ENCODE results near the gene ARCN1.
"Not testable (repeated sequence)": the region's sequence is repeated elsewhere in the genome, so short reads cannot be mapped to it uniquely, and the experiment has no call there.

ARCN1 gene

DNA sequence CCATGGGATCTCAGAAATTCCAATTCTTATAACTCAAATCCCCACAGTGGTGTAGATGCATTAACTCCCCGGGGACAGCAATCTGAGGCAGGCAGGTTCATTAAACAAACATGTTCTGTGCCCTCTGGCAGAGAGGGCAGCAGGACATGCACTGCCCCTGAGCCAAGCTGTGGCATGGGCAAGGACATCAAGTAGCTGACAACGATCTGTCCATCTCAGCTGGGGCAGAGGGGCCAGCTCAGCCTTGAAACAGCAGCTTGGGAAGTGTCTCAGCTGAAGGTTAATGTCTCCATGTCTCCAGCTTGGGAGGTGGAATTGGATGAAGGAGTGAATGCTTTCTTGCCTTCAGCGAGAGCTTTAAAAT is 27.6 kb upstream of the ARCN1 start:
- DNase-seq, result no peak

DNA sequence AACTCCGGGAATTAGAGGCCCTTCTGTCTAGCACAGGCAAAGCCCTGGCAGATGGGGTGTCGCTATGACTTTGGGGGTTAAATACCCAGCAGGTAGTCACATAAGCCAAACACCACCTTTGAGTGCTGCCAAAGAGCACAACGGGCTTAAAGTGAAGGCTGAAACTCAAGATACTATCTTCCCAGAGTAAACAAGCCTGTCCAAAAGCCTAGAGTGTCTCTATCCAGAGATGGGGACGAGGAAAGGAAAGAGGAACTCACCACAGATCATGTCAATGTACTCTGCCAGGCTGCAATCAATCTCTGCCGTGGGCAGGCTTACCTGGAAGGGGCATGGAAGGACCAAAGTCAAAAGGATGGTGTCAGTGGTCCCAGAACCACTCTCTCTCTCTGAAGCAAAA is 26.7 kb upstream of the ARCN1 start:
- DNase-seq, result no peak

DNA sequence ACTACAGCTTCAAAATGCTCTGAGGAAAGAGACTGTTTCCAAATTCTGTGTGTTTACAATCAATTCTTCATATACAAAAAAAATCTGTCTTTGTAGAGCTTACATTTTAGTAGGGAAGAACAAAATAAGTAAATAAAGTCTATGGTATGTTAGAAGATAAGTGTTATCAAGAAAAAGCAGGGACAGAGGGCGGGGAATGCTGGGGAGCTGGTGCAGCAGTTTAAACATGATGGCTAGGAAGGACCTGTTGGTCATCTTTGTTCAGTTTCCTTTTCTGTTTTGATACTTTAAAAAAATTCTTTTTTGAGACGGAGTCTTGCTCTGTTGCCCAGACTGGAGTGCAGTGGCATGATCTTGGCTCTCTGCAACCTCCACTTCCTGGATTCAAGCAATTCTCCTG is 25.1 kb upstream of the ARCN1 start:
- no peak for DNase-seq

DNA sequence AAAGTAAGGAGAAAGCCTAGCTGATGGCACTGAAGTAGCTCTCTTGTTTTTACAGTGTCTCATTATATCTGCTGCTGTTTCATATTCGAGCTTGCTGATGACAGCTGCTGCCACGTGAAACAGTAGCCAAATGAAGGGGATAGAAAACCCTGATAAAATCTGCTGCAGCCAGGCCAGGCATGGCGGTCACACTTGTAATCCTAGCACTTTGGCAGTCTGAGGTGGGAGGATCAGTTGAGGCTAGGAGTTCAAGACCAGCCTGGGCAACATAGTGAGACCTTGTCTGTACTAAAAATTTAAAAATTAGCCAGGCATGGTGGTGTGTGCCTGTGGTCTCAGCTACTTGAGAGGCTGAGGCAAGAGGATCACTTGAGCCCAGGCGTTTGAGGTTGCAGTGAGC is 19.9 kb upstream of the ARCN1 start:
- no peak for DNase-seq

DNA sequence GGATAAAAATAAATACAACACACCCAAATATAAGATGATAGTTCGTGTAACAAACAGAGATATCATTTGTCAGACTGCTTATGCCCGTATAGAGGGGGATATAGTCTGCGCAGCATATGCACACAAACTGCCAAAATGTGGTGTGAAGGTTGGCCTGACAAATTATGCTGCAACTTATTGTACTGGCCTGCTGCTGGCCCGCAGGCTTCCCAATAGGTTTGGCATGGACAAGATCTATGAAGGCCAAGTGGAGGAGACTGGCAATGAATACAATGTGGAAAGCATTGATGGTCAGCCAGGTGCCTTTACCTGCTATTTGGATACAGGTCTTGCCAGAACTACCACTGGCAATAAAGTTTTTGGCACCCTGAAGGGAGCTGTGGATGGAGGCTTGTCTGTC is 11.4 kb upstream of the ARCN1 start:
- no peak for DNase-seq

DNA sequence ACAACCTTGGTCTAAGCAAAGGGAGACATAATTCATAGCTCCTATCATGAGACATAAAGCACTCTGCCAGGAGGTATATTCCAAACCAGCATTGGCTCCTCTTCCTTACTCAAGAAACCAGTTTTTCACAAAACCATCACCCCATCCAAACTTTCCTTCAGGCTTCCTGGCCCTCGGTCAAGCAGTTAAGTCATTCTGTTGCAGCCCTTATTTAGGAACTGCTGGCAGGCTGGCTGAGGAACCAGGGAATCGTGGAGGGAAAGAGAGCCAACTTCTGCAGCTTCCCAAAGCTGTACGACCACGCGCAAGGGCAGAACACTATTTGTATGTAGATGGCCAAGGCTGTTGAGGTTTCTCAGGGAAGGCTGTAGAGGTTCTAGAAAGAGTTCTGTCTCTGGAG is 7.2 kb upstream of the ARCN1 start:
- DNase-seq, result peak in 1 of 3 donors; percentile 3

DNA sequence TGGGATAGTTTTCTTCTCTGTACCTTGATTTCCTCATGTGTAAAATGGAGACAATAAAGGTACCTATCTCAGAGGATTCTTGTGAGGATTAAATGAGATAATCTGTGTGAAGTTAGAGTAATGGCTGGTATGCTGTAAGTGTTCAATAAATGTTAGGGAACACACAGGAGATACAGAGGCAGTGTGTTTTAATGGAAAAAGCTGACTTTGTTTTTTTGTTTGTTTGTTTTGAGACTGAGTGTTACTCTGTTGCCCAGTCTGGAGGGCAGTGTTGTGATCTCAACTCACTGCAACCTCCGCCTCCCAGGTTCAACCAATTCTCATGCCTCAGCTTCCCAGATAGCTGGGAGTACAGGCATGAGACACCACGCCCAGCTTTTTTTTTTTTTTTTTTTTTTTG is 2.5 kb upstream of the ARCN1 start:
- no peak for DNase-seq

DNA sequence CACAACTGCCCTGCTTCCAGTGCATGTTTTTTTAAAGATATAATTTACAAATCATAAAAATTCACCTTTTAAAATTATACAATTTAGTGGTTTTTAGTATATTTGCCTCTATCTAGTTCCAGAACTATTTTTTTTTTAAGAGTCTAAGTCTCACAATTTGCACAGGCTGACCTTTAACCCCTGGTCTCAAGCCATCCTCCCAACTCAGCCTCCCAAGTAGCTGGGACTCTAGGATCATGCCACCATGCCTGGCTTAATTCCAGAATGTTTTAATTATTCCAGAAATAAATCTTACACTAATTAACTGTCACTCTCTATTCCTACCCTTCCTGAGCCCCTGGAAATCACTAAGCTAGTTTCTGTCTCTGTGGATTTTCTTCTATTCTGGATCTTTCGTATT is 1.4 kb upstream of the ARCN1 start:
- no peak for DNase-seq

DNA sequence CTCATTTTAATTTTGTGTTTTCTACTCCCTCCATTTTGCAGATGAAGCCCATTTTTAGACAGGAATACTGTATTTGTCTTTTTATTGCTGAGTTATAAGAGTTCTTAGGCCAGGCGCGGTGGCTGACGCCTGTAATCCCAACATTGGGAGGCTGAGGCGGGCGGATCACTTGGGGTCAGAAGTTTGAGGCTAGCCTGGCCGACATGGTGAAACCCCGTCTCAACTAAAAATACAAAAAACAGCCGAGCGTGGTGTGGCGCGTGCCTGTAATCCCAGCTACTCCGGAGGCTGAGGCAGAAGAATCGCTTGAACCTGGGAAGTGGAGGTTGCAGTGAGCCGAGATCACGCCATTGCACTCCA is 528 bp upstream of the ARCN1 start:
- DNase-seq, result peak in 2 of 3 donors; percentile 13 to 21

DNA sequence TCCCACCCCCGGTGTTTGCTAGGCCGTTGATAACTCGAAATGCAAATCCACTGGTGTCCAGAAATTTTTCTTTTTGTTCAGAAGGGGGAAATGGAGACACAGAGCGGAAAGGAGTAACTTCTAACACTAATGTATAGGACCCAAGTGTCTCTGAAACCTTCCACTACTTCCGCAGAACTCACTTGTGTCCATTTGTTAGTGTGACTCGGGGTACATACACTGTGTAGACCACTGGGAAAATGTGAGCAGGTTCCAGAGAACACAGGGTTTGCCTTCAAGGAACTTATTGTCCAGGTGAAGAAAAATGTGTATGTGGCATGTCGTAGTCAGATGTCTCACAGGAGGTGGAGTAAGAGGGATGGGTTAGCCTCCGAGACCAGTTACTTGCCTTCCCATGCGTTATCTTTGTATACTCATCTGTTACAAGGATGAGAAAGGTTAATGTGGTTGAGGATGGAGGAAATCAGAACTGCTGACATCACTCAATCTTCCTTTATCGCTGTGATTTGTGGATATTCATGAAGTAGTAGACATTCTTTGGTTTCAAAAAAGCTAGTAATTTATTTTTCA is 857 bp downstream of the ARCN1 start:
- peak; percentile 6 to 22 (median 18) for DNase-seq

DNA sequence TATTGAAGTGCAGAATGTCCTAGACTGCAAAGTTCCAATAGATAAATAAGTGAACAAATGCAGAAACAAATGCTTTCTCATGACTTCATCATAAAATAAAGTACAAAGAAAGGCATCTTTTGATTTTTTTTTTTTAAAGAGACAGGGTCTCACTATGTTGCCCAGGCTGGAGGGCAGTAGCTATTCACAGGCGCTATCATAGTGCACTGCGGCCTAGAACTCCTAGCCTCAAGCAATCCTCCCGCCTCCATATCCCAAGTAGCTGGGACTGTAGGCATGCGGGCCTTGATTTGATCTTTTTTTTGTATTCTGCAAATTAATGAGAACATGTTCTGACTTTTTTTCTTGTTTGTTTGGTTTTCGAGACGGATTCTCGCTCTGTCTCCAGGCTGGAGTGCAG is 2.4 kb downstream of the ARCN1 start:
- no peak for DNase-seq

DNA sequence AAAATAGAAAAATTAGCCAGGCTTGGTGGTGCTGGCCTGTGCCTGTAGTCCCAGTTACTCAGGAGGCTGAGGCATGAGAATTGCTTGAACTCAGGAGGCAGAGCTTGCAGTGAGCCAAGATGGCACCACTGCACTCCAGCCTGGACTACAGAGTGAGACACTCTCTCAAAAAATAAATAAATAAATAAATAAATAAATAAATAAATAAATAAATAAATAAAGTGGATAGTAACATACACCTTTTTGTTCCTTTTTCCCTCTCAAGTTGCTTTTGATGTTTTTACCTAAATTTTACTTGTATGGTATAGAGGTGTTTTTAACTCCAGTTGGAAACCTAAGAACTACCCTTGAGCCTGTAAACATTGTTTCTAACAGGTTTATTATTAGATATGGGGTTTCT is 5.8 kb downstream of the ARCN1 start:
- DNase-seq, result not testable (repeated sequence)

DNA sequence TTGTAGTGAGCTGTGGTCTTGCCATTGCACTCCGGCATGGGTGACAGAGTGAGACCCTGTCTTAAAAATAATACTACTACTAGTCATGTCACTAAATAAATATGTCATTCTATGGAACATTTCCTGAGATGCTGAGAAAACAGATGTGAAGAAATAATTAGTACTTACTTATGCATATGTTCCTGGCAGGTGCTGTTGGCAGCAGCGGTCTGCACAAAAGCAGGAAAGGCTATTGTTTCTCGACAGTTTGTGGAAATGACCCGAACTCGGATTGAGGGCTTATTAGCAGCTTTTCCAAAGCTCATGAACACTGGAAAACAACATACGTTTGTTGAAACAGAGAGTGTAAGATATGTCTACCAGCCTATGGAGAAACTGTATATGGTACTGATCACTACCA is 8.8 kb downstream of the ARCN1 start:
- DNase-seq, result no peak

DNA sequence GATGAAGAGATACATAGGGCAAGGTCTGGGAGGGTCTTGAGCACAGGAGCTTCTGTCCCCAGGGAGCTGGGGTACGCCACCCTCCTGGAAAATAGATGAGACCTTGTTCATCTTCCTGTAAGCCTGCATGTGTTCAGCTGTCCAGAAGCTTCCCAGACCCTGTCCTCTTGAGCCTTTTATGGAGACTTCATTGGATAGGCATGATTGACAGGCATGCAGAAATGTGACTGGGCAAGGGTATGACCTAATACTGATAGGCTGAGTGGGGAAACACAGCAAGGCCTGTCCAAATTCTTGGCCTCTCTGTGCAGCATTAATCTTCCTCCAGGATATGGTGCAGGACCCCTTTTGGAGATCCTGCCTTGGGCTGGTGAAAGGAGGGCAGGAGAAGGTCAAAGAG is 15.7 kb downstream of the ARCN1 start:
- DNase-seq, result no peak

DNA sequence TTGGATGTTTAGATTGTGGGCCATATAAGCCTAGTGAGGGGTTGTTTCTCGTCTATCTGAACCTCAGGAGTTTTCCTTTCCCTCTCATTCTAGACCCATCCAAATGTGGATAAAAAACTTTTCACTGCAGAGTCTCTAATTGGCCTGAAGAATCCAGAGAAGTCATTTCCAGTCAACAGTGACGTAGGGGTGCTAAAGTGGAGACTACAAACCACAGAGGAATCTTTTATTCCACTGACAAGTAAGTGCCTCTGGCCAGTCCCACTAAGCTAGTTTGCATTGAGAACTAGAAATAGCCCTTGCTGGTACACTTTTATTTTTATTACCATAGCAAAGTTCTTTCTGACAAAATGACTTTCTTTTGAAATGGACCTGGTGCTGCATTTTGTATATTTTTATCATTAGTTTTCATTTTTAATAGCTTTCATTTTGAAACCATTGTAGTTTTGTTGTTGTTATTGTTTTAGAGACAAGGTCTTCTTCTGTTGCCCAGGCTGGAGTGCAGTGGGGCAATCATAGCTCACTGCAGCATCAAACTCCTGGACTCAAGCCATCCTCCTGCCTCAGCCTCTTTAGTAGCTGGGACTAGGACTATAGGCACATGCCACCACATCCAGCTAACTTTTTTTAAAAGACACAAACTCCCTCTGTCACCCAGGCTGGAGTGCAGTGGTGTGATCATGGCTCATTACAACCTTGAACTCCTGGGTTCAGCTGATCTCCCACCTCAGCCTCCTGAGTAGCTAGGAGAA is 20.6 kb downstream of the ARCN1 start:
- no peak for DNase-seq

DNA sequence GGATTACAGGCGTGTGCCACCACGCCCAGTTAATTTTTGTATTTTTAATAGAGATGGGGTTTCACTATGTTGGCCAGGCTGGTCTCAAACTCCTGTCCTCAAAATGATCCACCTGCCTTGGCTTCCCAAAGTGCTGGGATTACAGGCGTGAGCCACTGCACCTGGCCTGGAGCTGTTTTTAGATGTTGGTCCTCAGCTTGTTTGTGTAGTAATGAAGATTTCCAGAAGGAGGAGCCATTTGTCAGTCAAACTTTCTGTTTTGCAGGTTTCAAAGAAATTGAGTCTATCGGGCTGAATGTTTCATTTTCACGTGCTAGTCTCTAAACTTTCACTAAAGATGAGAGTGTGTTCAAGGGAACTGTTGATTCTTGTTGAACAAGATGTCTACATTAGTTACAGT is 22.8 kb downstream of the ARCN1 start:
- peak; percentile 54 to 75 (median 64) for DNase-seq

DNA sequence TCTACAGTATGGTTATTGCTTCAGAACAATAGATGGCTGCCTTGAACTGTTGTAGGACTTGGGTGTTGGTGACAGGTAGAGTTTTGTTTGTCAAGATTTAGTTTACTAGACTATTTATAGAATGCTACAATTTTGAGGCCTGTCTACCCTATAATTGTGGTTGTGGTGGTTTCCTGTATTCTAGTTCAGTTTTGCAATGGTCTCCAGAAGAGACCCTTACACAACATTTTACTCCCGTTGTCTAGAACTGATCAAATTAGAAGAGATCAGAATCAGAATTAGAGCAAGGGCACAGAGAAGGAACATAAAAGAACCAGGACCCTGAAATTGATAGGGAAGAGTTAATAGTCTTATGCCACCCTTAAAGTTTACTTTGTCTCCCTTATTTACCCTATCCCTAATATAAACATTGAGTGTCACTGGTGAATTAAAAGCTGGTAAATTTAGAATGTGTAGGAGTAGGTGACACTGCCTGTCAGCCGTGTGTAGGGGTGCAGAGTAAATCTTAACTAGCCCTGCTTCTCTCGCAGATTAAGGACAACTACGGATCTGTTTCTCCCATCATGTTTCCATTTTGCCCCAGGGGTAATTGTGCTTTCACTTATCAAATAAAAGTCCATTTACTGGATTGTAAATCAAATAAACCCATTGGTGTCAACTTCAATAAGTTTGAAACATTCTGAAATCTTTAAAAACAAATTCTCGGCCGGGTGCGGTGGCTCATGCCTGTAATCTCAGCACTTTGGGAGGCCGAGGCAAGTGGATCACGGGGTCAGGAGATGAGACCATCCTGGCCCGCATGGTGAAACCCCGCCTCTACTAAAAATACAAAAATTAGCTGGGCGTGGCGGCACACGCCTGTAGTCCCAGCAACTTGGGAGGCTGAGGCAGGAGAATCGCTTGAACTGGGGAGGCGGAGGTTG is 24.3 kb downstream of the ARCN1 start:
- no peak for DNase-seq

DNA sequence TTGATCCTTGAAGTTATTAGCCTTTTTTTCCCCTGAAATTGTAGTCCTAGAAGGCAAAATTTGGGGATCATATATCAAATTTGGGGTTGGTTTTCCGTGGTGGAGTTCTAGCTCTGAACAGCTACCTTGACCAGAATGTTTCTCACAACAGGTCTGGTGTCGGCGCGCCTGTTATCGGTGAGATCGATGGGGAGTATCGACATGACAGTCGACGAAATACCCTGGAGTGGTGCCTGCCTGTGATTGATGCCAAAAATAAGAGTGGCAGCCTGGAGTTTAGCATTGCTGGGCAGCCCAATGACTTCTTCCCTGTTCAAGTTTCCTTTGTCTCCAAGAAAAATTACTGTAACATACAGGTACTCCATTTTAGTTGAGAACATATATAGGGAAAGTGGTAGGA is 25.3 kb downstream of the ARCN1 start:
- DNase-seq, result no peak

DNA sequence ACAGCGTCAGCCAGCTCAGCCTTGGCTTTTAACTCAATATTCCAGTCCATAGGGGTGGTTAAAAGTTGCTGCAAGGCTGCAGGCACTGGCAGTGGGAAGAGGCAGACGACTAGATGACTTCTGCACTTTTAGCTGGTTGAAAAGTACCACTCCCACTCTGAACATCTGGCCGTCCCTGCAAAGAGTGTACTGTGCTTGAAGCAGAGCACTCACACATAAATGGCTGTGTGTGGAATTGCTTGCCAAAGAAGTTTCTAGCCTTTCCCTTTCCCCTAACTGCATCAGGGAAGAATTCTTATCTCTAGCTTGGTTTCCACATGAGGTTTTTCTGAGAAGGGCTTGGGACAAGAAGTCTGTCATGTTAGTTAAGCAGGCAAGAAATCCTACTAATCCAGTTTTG is 30.1 kb downstream of the ARCN1 start:
- no peak for DNase-seq

DNA sequence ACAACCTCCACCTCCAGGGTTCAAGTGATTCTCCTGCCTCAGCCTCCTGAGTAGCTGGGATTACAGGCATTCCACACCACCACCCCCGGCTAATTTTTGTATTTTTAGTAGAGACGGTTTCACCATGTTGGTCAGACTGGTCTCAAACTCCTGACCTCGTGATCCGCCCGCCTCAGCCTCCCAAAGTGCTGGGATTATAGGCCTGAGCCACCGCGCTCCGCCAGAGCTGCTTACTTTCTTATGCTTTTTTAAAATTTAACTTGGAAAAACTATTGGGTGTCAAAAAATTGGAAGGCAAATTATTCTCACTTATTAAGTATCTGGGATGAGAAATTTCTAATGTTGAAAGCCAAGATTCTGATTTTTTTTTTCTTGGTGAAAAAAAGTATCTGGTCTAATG is 31.5 kb downstream of the ARCN1 start:
- not testable (repeated sequence) for DNase-seq

DNA sequence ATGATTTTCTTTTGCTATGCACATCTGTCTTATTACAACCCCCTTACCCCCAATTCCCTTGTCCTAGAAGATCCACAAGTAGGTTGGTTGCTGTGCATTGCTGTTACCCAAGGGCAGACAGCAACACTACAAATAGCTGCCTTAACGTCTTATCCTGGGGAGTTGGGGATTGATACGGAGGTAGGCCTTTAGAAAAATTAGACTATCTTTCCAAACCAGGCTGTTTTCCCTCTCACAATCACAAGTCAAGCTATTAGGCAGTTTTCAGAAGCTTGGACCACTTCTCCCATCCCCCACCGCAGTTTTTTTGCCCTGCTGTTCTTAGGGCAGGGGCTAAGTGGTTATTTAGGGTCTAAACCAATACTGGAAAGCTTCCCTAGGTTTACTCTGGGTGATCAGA is 32.4 kb downstream of the ARCN1 start:
- DNase-seq, result no peak

DNA sequence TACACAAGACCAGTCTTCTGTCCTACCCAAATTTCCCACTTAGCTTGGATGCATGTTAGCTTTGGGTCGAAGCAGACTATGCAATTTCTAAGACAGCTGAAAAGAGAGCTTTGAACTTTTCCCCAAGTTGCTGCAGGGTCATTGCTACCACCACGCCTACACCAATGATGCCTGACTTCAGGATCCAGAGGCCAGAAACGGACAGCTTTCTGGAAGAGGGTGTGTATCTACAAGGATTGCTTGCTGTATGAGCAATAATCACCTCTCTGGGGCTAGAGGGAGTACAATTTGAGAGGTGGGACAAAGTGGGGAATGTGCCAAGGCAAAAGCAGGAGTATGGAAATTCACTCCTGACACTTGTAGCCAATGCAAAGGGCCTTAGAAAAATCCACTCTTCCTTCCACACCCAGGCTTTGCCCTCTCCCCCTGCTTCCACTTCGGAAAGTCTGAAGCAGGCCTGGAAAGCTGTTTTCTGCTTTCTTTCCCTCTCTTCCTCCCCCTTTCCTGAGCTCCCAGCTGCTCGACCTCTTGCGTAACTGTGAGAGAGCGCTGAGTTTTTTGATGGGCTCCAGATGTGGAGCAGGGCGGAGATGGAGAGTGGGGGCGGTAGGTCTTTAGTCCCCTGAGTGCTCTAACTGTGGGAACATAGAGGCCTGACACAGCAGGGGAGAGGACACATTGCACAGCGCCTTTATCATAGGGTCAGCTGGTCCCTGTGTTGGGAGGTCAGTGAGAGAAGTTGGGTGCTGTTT is 33.1 kb downstream of the ARCN1 start:
- DNase-seq, result peak; percentile 27 to 62 (median 48)

DNA sequence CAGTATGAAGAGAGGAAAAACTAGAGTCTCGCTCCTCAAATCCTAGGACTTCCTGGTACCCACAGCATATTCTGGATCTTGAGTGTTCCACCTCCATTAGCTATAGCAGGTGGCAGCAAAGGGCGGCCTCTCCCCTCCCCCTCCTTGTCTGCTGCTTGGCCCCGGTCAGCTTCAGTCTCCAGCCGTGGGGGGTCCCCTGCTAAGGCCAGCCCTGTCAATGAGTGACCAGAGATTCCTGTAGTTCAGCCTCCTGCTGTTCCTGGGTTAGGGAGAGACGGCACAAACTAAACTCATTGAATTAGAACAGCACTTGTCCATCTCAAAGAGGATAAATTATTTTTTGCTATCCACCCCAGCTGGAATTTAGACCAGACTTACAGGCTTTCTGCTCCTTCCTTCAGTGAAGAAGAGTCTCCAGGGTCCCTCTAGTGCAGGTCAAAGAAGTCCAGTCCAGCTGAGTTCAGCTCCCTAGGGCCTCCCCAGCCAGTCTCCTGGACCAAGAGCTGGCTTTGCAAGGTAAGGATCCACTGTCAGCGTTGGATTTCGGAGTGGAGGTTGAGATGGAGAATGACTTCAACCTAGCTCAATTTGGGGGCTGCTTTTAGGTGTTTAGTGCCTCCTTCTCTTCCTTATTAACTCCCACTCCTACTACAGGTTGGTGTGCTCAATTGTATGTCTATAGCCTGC is 34.1 kb downstream of the ARCN1 start:
- no peak for DNase-seq

All from suppressor macrophage treated with lipopolysaccharide for 1 hour (primary cell).